MM.1S (cell line): ENCODE measurements around the gene ADAMTSL3.

Experiments
- DNase-seq: peaks from one replicate; pipeline ENCODE4 v3.0.0-alpha.2; 2015
- H2AFZ ChIP-seq: fragments of 300-600 bp; sonication (generic); 2 replicates; pipeline ENCODE4 v1.6.0; 2016; ENCODE audit warnings: antibody characterized with exemption, low read length
- H3F3A ChIP-seq: fragments of 300-600 bp; sonication (generic); 2 replicates; pipeline ENCODE4 v1.6.1; 2016; ENCODE audit warnings: mild to moderate bottlenecking, antibody characterized with exemption, low read length, moderate library complexity, mixed read lengths; ENCODE audit not compliant: insufficient read depth
- H3K27ac ChIP-seq: fragments of 300-600 bp; sonication (generic); 2 replicates; pipeline ENCODE4 v1.5.1; 2016; ENCODE audit warnings: mild to moderate bottlenecking, low read length
- H3K27me3 ChIP-seq: fragments of 300-600 bp; sonication (generic); replicated peaks from 2 replicates; pipeline ENCODE4 v1.6.0; 2016; ENCODE audit warnings: low read length; ENCODE audit not compliant: insufficient read depth
- H3K36me3 ChIP-seq: fragments of 300-600 bp; sonication (generic); replicated peaks from 2 replicates; pipeline ENCODE4 v1.6.1; 2016; ENCODE audit warnings: mild to moderate bottlenecking, low read length, mixed read lengths; ENCODE audit not compliant: insufficient read depth
- H3K4me1 ChIP-seq: fragments of 300-600 bp; sonication (generic); 2 replicates; pipeline ENCODE4 v1.6.1; 2016; ENCODE audit warnings: low read length, mixed read lengths
- H3K4me2 ChIP-seq: fragments of 300-600 bp; sonication (generic); 2 replicates; pipeline ENCODE4 v1.6.0; 2016; ENCODE audit warnings: low read depth, low read length
- H3K4me3 ChIP-seq: fragments of 300-600 bp; sonication (generic); 2 replicates; pipeline ENCODE4 v1.5.1; 2016; ENCODE audit warnings: low read length, mixed read lengths
- H3K79me2 ChIP-seq: fragments of 300-600 bp; sonication (generic); 2 replicates; pipeline ENCODE4 v1.6.1; 2016; ENCODE audit warnings: mixed run types, low read length, mixed read lengths
- H3K9ac ChIP-seq: fragments of 300-600 bp; sonication (generic); 2 replicates; pipeline ENCODE4 v1.6.1; 2016; ENCODE audit warnings: low read length, mixed read lengths
- H3K9me2 ChIP-seq: fragments of 300-600 bp; sonication (generic); replicated peaks from 2 replicates; pipeline ENCODE4 v1.6.1; 2016; ENCODE audit warnings: mild to moderate bottlenecking, low read length, mixed read lengths; ENCODE audit not compliant: insufficient read depth
- H3K9me3 ChIP-seq: fragments of 300-600 bp; sonication (generic); replicated peaks from 2 replicates; pipeline ENCODE4 v1.6.1; 2016; ENCODE audit warnings: mild to moderate bottlenecking, low read length, mixed read lengths; ENCODE audit not compliant: insufficient read depth
- H4K20me1 ChIP-seq: fragments of 300-600 bp; sonication (generic); 2 replicates; pipeline ENCODE4 v1.6.1; 2016; ENCODE audit warnings: mild to moderate bottlenecking, low read length, moderate library complexity, mixed read lengths; ENCODE audit not compliant: insufficient read depth
- CTCF ChIP-seq: fragments of 300-600 bp; sonication (generic); IDR thresholded peaks from 2 replicates; pipeline ENCODE4 v1.5.1; 2016; ENCODE audit warnings: antibody characterized with exemption, low read length, mixed read lengths
- EZH2 ChIP-seq: fragments of 300-600 bp; sonication (generic); optimal IDR thresholded peaks from 2 replicates; pipeline ENCODE3; 2017; ENCODE audit warnings: low read depth, mild to moderate bottlenecking, antibody characterized with exemption, low read length, mixed read lengths
- EZH2phosphoT487 ChIP-seq: fragments of 300-600 bp; sonication (generic); IDR thresholded peaks from 2 replicates; pipeline ENCODE4 v1.6.1; 2018; ENCODE audit warnings: antibody characterized with exemption, low read length

Gene ADAMTSL3

GRCh38 chr15:83917432-83917831, 263.5 kb downstream of the ADAMTSL3 start:
- Histone ChIP-seq H3F3A (no peaks in the 10 kb centered on the region), H3K4me2 (no peak overlapping the region), H3K36me3 (no peaks in the 10 kb centered on the region), H4K20me1 (no peaks in the 10 kb centered on the region), H3K9ac (no peak overlapping the region), H3K4me3 (no peak overlapping the region), H3K9me3 (no peaks in the 10 kb centered on the region), H3K27ac (no peak overlapping the region), H3K9me2 (no peaks in the 10 kb centered on the region), H2AFZ (no peak overlapping the region), H3K79me2 (no peaks in the 10 kb centered on the region), H3K4me1 (no peaks in the 10 kb centered on the region), H3K27me3 (no peaks in the 10 kb centered on the region)
- DNase-seq: no peak
- TF ChIP-seq EZH2: no peak
- TF ChIP-seq CTCF: no peak
- no peak for TF ChIP-seq EZH2phosphoT487

GRCh38 chr15:83918011-83918410, 264.1 kb downstream of the ADAMTSL3 start:
- H3K79me2 ChIP-seq: no peaks in the 10 kb centered on the region
- no peaks in the 10 kb centered on the region for H3K36me3 ChIP-seq
- H3K27me3 ChIP-seq: no peaks in the 10 kb centered on the region
- H4K20me1 ChIP-seq: no peaks in the 10 kb centered on the region
- no peaks in the 10 kb centered on the region for H3K9me3 ChIP-seq
- H3K4me3 ChIP-seq: no peak overlapping the region
- no peaks in the 10 kb centered on the region for H3F3A ChIP-seq
- no peak overlapping the region for H3K9ac ChIP-seq
- H3K4me2 ChIP-seq: no peak overlapping the region
- no peak for TF ChIP-seq CTCF
- no peak for TF ChIP-seq EZH2
- TF ChIP-seq EZH2phosphoT487: no peak
- no peak overlapping the region for H2AFZ ChIP-seq
- no peak overlapping the region for H3K27ac ChIP-seq
- no peaks in the 10 kb centered on the region for H3K4me1 ChIP-seq
- DNase-seq: no peak
- no peaks in the 10 kb centered on the region for H3K9me2 ChIP-seq

GRCh38 chr15:83919319-83919830, 265.5 kb downstream of the ADAMTSL3 start:
- no peaks in the 10 kb centered on the region for H4K20me1 ChIP-seq
- H3K27me3 ChIP-seq: no peaks in the 10 kb centered on the region
- no peaks in the 10 kb centered on the region for H3F3A ChIP-seq
- no peak for DNase-seq
- H3K36me3 ChIP-seq: no peaks in the 10 kb centered on the region
- H3K9me2 ChIP-seq: no peaks in the 10 kb centered on the region
- no peak for TF ChIP-seq EZH2
- no peak for TF ChIP-seq CTCF
- TF ChIP-seq EZH2phosphoT487: no peak
- no peaks in the 10 kb centered on the region for H3K9me3 ChIP-seq
- no peak overlapping the region for H2AFZ ChIP-seq
- no peaks in the 10 kb centered on the region for H3K79me2 ChIP-seq
- H3K4me1 ChIP-seq: no peaks in the 10 kb centered on the region
- no peak overlapping the region for H3K4me3 ChIP-seq
- H3K9ac ChIP-seq: no peak overlapping the region
- no peak overlapping the region for H3K27ac ChIP-seq
- no peak overlapping the region for H3K4me2 ChIP-seq
